HG03135 (cell line): ENCODE measurements around the gene NUDT19.

Source experiments
- ATAC-seq: cut with Tn5 transposase; IDR thresholded peaks from one replicate; pipeline ENCODE4 v1.9.1; 2021; ENCODE audit warnings: mild to moderate bottlenecking, moderate library complexity; ENCODE audit not compliant: unreplicated experiment

NUDT19 gene

DNA sequence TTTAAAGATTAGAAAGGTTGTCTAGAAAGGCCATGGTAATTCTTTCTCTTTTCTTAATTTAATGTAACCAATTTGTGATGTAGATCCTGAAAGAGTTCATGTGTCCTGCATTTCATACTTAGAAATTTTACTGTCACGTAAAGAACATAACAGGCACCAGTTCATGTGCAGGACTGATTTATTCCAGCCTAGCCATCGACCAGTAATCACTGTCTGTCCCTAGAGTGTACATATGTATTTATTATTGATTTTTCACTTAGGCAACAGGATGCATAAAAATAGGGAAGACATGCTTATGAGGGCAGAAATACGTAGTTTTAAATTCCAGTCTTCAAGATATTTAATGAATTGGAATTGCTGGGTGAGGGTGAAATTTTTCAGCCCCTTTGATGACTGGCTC, 65.6 kb downstream of the NUDT19 start:
- ATAC-seq: no peak
